SU-DHL-6 (cell line): ENCODE data around the gene HDAC7.

Experiments used
- H2AFZ ChIP-seq: fragments of 200-600 bp; sonication (generic); 2 replicates; pipeline ENCODE4 v1.6.1; 2014; ENCODE audit warnings: low read depth, mild to moderate bottlenecking, moderate library complexity, mixed read lengths, antibody characterized with exemption, low read length; ENCODE audit not compliant: severe bottlenecking
- H3F3A ChIP-seq: fragments of 200-600 bp; shearing (Covaris generic); 2 replicates; pipeline ENCODE4 v1.6.0; 2016; ENCODE audit warnings: antibody characterized with exemption, mild to moderate bottlenecking; ENCODE audit not compliant: insufficient read depth
- H3K27ac ChIP-seq: fragments of 200-600 bp; sonication (generic); 2 replicates; pipeline ENCODE4 v1.5.1; 2016; ENCODE audit warnings: low read depth, mild to moderate bottlenecking, low read length, moderate library complexity, mixed read lengths
- H3K27me3 ChIP-seq: fragments of 200-600 bp; sonication (generic), shearing (Covaris generic); 2 replicates; pipeline ENCODE4 v1.6.0; 2014; ENCODE audit warnings: mild to moderate bottlenecking, low read length
- H3K36me3 ChIP-seq: fragments of 200-600 bp; sonication (generic); 2 replicates; pipeline ENCODE4 v1.6.1; 2014; ENCODE audit warnings: mild to moderate bottlenecking, low read length, mixed read lengths
- H3K4me2 ChIP-seq: fragments of 300-600, 200-600 bp; shearing (Covaris generic), sonication (generic); 2 replicates; pipeline ENCODE4 v1.6.0; 2014; ENCODE audit warnings: low read length, low read depth, mild to moderate bottlenecking; ENCODE audit not compliant: poor library complexity, severe bottlenecking
- H3K4me3 ChIP-seq: fragments of 200-600 bp; sonication (generic); 2 replicates; pipeline ENCODE4 v1.5.1; 2014; ENCODE audit warnings: antibody characterized with exemption, low read length, mild to moderate bottlenecking, mixed read lengths; ENCODE audit not compliant: insufficient read depth, poor library complexity, severe bottlenecking
- H3K79me2 ChIP-seq: fragments of 200-600 bp; sonication (generic); 2 replicates; pipeline ENCODE4 v1.6.1; 2014; ENCODE audit warnings: mild to moderate bottlenecking, low read length, moderate library complexity; ENCODE audit not compliant: insufficient read depth
- H3K9ac ChIP-seq: fragments of 200-600 bp; sonication (generic); 2 replicates; pipeline ENCODE4 v1.7.0; 2014; ENCODE audit warnings: mild to moderate bottlenecking, low read length
- H3K9me2 ChIP-seq: fragments of 200-600 bp; sonication (generic); replicated peaks from 2 replicates; pipeline ENCODE4 v1.6.1; 2014; ENCODE audit warnings: low read length; ENCODE audit not compliant: insufficient read depth
- H3K9me3 ChIP-seq: fragments of 200-600 bp; sonication (generic); 2 replicates; pipeline ENCODE4 v1.6.1; 2014; ENCODE audit warnings: low read length, mixed read lengths; ENCODE audit not compliant: insufficient read depth
- H4K20me1 ChIP-seq: fragments of 200-600 bp; sonication (generic); 2 replicates; pipeline ENCODE4 v1.6.1; 2014; ENCODE audit warnings: low read depth, mild to moderate bottlenecking, antibody characterized with exemption, low read length, moderate library complexity, mixed read lengths
- CTCF ChIP-seq: fragments of 200-600 bp; sonication (generic); IDR thresholded peaks from one replicate; pipeline ENCODE4 v1.5.1; 2017; ENCODE audit warnings: antibody characterized with exemption, mild to moderate bottlenecking, low read length, moderate library complexity; ENCODE audit not compliant: insufficient read depth, poor library complexity, severe bottlenecking
- EZH2phosphoT487 ChIP-seq: fragments of 200-600 bp; sonication (generic), shearing (Covaris generic); conservative IDR thresholded peaks from 2 replicates; pipeline ENCODE4 v1.6.1; 2018; ENCODE audit warnings: mild to moderate bottlenecking, antibody characterized with exemption, low read length, moderate library complexity, mixed read lengths

Gene HDAC7

GRCh38 chr12:47805417-47805816 lies 14.3 kb downstream of the HDAC7 start:
- Histone ChIP-seq H3K79me2 (peaks cover 10% of the 10 kb centered on the region), H3K4me3 (no peak overlapping the region), H3K36me3 (no peaks in the 10 kb centered on the region), H3K27me3 (no peaks in the 10 kb centered on the region), H3K9me2 (no peaks in the 10 kb centered on the region), H3F3A (peaks cover 16% of the 10 kb centered on the region; the same call in 1 of the 2 replicates), H3K27ac (no peak overlapping the region), H3K4me2 (no peak overlapping the region), H3K9me3 (no peaks in the 10 kb centered on the region), H4K20me1 (no peaks in the 10 kb centered on the region; the same call in 1 of the 2 replicates), H3K9ac (no peak overlapping the region), H2AFZ (no peak overlapping the region)
- TF ChIP-seq EZH2phosphoT487 (no peak), CTCF (no peak)

DNA sequence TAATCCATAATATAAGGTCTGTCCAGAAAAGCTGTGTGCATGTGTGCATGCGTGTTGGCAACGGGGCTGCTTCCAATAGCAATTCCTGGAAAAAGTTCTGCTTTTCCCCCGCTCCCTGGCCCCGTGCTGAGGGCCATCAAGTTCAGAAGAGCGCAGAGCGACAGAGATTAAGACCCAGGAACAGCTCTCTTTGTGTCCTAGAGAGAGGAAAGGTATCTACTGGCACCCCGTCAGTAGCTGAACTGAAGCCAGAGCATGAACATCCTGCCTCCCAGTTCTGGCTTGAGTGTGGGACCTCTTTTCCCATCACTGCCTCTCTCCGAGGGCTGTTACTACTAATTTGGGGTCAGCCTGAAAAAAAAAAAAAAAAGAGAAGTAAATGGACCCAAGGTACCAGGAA lies 15.5 kb downstream of the HDAC7 start:
- H4K20me1 ChIP-seq: no peaks in the 10 kb centered on the region; the same call in 1 of the 2 replicates
- TF ChIP-seq CTCF (no peak), EZH2phosphoT487 (no peak)
- H3K36me3 ChIP-seq: no peaks in the 10 kb centered on the region
- H3F3A ChIP-seq: peaks cover 13% of the 10 kb centered on the region; the same call in 1 of the 2 replicates
- H3K9me2 ChIP-seq: no peaks in the 10 kb centered on the region
- H3K27ac ChIP-seq: no peak overlapping the region
- H3K27me3 ChIP-seq: no peaks in the 10 kb centered on the region
- H3K9me3 ChIP-seq: no peaks in the 10 kb centered on the region
- no peak overlapping the region for H3K4me3 ChIP-seq
- H3K79me2 ChIP-seq: peaks cover 6% of the 10 kb centered on the region
- no peak overlapping the region for H2AFZ ChIP-seq
- H3K4me2 ChIP-seq: no peak overlapping the region
- H3K9ac ChIP-seq: no peak overlapping the region

GRCh38 chr12:47803191-47803875 lies 16.4 kb downstream of the HDAC7 start:
- no peaks in the 10 kb centered on the region for H3K36me3 ChIP-seq
- no peaks in the 10 kb centered on the region for H3K27me3 ChIP-seq
- no peaks in the 10 kb centered on the region; the same call in none of the 2 replicates for H3K79me2 ChIP-seq
- no peak overlapping the region for H3K4me2 ChIP-seq
- H2AFZ ChIP-seq: no peak overlapping the region
- no peak overlapping the region for H3K4me3 ChIP-seq
- no peak overlapping the region for H3K27ac ChIP-seq
- H3K9me3 ChIP-seq: no peaks in the 10 kb centered on the region
- H3K9ac ChIP-seq: no peak overlapping the region
- TF ChIP-seq CTCF: no peak
- no peak for TF ChIP-seq EZH2phosphoT487
- H3K9me2 ChIP-seq: no peaks in the 10 kb centered on the region
- H3F3A ChIP-seq: peaks cover 8% of the 10 kb centered on the region; the same call in 1 of the 2 replicates
- H4K20me1 ChIP-seq: no peaks in the 10 kb centered on the region; the same call in 1 of the 2 replicates
